ENCODE results near the gene FALEC.
A peak's percentile ranks its signal among the peaks of the same experiment; 100 is the strongest.

Gene FALEC

GRCh38 chr1:150515328-150516049 lies at the start of gene FALEC:
Gene FALEC, plus strand, starts transcription at chr1:150515752.
- DNase-seq, result peak; percentile 99

- no peak for DNase-seq
Observed at GRCh38 chr1:150466964-150467363, 48.6 kb upstream of the FALEC start.

GRCh38 chr1:150469291-150469690 lies 46.3 kb upstream of the FALEC start:
- no peak for DNase-seq

GRCh38 chr1:150472601-150473200 lies 42.9 kb upstream of the FALEC start:
- DNase-seq, result no peak

- DNase-seq, result no peak
Observed at GRCh38 chr1:150473659-150474058, 41.9 kb upstream of the FALEC start.

GRCh38 chr1:150474869-150475268 lies 40.7 kb upstream of the FALEC start:
- DNase-seq, result no peak

- DNase-seq, result no peak
Observed at GRCh38 chr1:150476754-150477153, 38.8 kb upstream of the FALEC start.

GRCh38 chr1:150477320-150477719 lies 38.2 kb upstream of the FALEC start:
- no peak for DNase-seq

- DNase-seq, result no peak
Observed at GRCh38 chr1:150477733-150478132, 37.8 kb upstream of the FALEC start.

GRCh38 chr1:150479370-150479769 lies 36.2 kb upstream of the FALEC start:
- no peak for DNase-seq

- DNase-seq, result no peak
Observed at GRCh38 chr1:150479927-150480352, 35.6 kb upstream of the FALEC start.

GRCh38 chr1:150484431-150484830 lies 31.1 kb upstream of the FALEC start:
- DNase-seq, result no peak

GRCh38 chr1:150484861-150485260 lies 30.7 kb upstream of the FALEC start:
- DNase-seq, result no peak

GRCh38 chr1:150486966-150487762 lies 28.4 kb upstream of the FALEC start, which contains the start of gene TARS2:
Gene TARS2, plus strand, starts transcription at chr1:150487419. Its CDS starts 32 bp downstream, at chr1:150487451.
- peak; percentile 100 for DNase-seq

- no peak for DNase-seq
Observed at GRCh38 chr1:150487763-150488115, 27.8 kb upstream of the FALEC start.

- DNase-seq, result no peak
Observed at GRCh38 chr1:150493175-150493574, 22.4 kb upstream of the FALEC start.

GRCh38 chr1:150498342-150498741 lies 17.2 kb upstream of the FALEC start:
- DNase-seq, result no peak

- DNase-seq, result no peak
Observed at GRCh38 chr1:150505431-150505830, 10.1 kb upstream of the FALEC start.

- no peak for DNase-seq
Observed at GRCh38 chr1:150507912-150508864, 7.4 kb upstream of the FALEC start, which contains the start of gene ECM1. Gene ECM1, plus strand, starts transcription at chr1:150508109. Its CDS starts 101 bp downstream, at chr1:150508210.

GRCh38 chr1:150508982-150509381 lies 6.6 kb upstream of the FALEC start:
- DNase-seq, result no peak

GRCh38 chr1:150511551-150511950 lies 4.0 kb upstream of the FALEC start:
- DNase-seq, result no peak

- DNase-seq, result no peak
Observed at GRCh38 chr1:150511985-150512660, 3.4 kb upstream of the FALEC start.

All from NCI-H526 treated with DMSO at 0.1 percent for 48 hours (cell line).